Aorta (tissue), 5 donors: Measurements from ENCODE around the gene KDM4B. TPM values are rescaled to one million over a fixed set of nuclear protein-coding genes. Genes with fewer than 3 reads are reported as not detected.

Experiments
- ATAC-seq: fragments of 200-7000 bp; cut with Tn5 transposase; one replicate; pipeline ENCODE4 v1.9.1; 2022; ENCODE audit warnings: moderate library complexity; ENCODE audit not compliant: low FRiP score
- DNase-seq, 2 donors: peaks; one replicate each; pipeline ENCODE4 v3.0.0-alpha.2; 2020
- H3K27ac ChIP-seq, 2 donors: one replicate each; pipeline ENCODE4 v1.5.1; 2013; ENCODE audit warnings: low read length in 2 of 2, mild to moderate bottlenecking in 2 of 2, moderate library complexity in 2 of 2, control low read depth in 1 of 2, inconsistent platforms in 1 of 2, low read depth in 1 of 2
- H3K27me3 ChIP-seq, 2 donors: one replicate each; pipeline ENCODE4 v1.6.1; 2013; ENCODE audit warnings: control low read depth in 1 of 2, low read length in 1 of 2, mild to moderate bottlenecking in 1 of 2, moderate library complexity in 1 of 2; ENCODE audit not compliant: insufficient read depth in 2 of 2, control insufficient read depth in 1 of 2
- H3K36me3 ChIP-seq, 2 donors: one replicate each; pipeline ENCODE4 v1.6.1; 2013; ENCODE audit warnings: control low read depth in 1 of 2, low read length in 1 of 2, mild to moderate bottlenecking in 1 of 2; ENCODE audit not compliant: insufficient read depth in 2 of 2, control insufficient read depth in 1 of 2
- H3K4me1 ChIP-seq, 2 donors: one replicate each; pipeline ENCODE4 v1.6.1; 2013; ENCODE audit warnings: low read length in 2 of 2, control low read depth in 1 of 2, mild to moderate bottlenecking in 1 of 2, moderate library complexity in 1 of 2; ENCODE audit not compliant: insufficient read depth in 2 of 2, control insufficient read depth in 1 of 2
- H3K4me3 ChIP-seq, 2 donors: one replicate each; pipeline ENCODE4 v1.5.1; 2013; ENCODE audit warnings: low read length in 2 of 2, control low read depth in 1 of 2, mild to moderate bottlenecking in 1 of 2
- H3K9me3 ChIP-seq: one replicate; pipeline ENCODE4 v1.6.1; 2013; ENCODE audit warnings: mild to moderate bottlenecking, low read length; ENCODE audit not compliant: control insufficient read depth
- WGBS, 2 donors: extraction: QIAGEN DNeasy Blood & Tissue Kit; methylation state at CpG; one replicate each; pipeline ENCODE4 v1.1.7; 2013; 5-methylcytosine and 5-hydroxymethylcytosine counted together
- intact Hi-C, 2 donors: fragments of 100-400 bp; cut with DNase I; formaldehyde crosslinking; loops; one replicate each; pipeline versions ENCODE4 v1.14.2 to v1.15.0; 2022
- polyA plus RNA-seq, 2 donors: library from polyadenylated mRNA; stranded (reverse); fragments of 200-250 nt; gene quantifications; one replicate each; pipeline ENCODE4 v1.2.3, GENCODE V29; 2013
- total RNA-seq, 2 donors: library from RNA; stranded (reverse); fragmentation: NEBNext Ultra II Directional; extraction: Animal tissue kit (Norgen Biotek cat#: 25700); gene quantifications; one replicate each; pipeline ENCODE4 v1.2.1, GENCODE V29; 2021
- donor health status: healthy with polysubstance abuse.
- donor health status: Bipolar disorder and iron deficiency.
- donor health status: DM: no; HTN: no; CAD: no.
- donor health status: DM: no; HTN: no; CAD: no.
- donor health status: DM: yes; HTN: yes; CAD: no.

The KDM4B gene
- total and polyA plus RNA-seq, 4 donors: 4.4 to 58.1 (median 25.8) TPM

DNA sequence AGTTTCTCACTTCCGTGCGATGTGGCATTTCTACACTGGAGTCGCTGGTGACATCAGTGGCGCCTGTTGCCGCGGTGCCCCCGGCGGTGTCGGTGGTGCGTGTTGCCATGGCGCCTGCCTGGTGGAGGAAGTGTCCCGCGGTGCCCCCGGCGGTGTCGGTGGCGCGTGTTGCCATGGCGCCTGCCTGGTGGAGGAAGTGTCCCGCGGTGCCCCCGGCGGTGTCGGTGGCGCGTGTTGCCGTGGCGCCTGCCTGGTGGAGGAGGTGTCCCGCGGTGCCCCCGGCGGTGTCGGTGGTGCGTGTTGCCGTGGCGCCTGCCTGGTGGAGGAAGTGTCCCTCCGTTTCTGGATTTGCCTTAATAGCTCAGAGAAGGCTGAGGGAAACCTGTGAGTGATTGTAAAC is 127.6 kb downstream of the KDM4B start:
- no peak for ATAC-seq
- intact Hi-C loops: no loop called here
- H3K9me3 ChIP-seq: no peaks in the 10 kb centered on the region
- 98 to 99% methylated on average over 29 to 37 of the region's 37 CpGs for WGBS, 2 donors
- H3K36me3 ChIP-seq: peaks cover 0 to 2% of the 10 kb centered on the region in 2 donors
- H3K4me3 ChIP-seq: no peak overlapping the region
- no peaks in the 10 kb centered on the region for H3K4me1 ChIP-seq
- DNase-seq: no peak
- H3K27me3 ChIP-seq: no peaks in the 10 kb centered on the region
- H3K27ac ChIP-seq: no peak overlapping the region

DNA sequence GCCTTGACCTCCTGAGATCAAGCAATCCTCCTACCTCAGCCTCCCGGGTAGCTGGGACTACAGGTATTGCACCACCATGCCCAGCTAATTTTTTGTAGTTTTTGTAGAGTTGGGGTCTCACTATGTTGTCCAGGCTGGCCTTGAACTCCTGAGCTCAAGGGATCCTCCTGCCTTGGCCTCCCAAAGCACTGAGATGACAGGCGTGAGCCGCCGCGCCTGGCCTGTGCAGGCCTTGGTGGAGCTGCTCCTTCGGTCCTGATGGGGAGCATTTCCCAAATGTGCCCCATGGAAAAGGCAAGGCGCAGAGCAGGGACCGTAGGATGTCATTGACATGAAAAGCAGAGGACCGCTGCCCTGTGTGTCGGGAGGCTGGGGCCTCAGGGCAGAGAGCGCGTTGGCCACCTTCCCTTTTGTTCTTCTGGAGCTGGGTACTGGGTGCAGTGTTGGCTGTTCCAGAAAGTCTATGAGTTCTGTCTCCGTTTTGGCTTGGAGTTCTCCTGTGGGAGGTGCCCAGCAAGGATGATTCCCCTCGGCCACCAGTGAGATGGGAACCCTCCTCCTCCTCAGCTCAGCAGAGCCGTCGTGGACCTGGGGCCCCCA is 128.5 kb downstream of the KDM4B start:
- Histone ChIP-seq H3K4me1 (no peaks in the 10 kb centered on the region), H3K27ac (no peak overlapping the region)
- ATAC-seq: no peak

DNA sequence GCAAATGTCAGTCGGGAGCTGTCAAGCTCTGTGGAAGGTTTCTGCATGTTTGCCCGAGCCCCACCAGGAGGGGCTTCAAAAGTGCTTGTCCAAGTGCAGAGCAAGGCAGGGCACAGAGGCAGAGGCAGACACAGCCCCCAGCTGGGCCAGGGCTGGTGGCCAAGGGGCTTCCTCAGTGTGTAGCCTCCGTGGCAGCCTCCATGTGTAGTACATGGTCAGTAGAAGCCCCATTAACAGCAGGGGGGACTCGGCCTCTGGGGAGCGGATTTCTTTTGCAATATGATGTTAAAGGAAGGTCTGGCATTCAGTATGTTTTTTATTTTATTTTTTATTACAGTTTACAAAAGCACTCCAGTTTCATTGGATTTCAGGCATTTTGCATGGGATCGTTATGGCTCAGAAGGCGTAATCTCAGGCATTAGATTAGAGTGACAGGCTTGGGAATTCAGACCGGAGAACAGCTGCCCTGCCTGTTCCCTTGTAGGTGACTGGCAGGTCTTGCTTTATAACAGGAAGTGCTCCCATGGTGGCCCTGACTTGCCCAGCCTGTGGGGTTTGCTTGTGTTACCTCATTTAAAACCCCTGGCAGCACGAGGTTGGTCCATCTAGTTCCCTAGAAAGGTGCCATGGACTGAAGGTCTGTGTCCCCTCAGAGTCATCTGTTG is 129.2 kb downstream of the KDM4B start:
- Histone ChIP-seq H3K9me3 (no peaks in the 10 kb centered on the region), H3K27ac (no peak overlapping the region), H3K27me3 (no peaks in the 10 kb centered on the region), H3K4me3 (no peak overlapping the region), H3K4me1 (no peaks in the 10 kb centered on the region), H3K36me3 (peaks cover 0 to 2% of the 10 kb centered on the region in 2 donors)
- WGBS, 2 donors: 87 to 91% methylated on average over 9 of the region's 9 CpGs
- ATAC-seq (no peak), DNase-seq (no peak)
- intact Hi-C loops: no loop called here

More for the DNA sequence above, 128.5 kb downstream of the KDM4B start:
- peaks cover 0 to 2% of the 10 kb centered on the region in 2 donors for H3K36me3 ChIP-seq
- H3K4me3 ChIP-seq: no peak overlapping the region
- H3K9me3 ChIP-seq: no peaks in the 10 kb centered on the region
- intact Hi-C loops: no loop called here
- WGBS, 2 donors: 87 to 90% methylated on average over 16 of the region's 16 CpGs
- no peak for DNase-seq
- no peaks in the 10 kb centered on the region for H3K27me3 ChIP-seq

DNA sequence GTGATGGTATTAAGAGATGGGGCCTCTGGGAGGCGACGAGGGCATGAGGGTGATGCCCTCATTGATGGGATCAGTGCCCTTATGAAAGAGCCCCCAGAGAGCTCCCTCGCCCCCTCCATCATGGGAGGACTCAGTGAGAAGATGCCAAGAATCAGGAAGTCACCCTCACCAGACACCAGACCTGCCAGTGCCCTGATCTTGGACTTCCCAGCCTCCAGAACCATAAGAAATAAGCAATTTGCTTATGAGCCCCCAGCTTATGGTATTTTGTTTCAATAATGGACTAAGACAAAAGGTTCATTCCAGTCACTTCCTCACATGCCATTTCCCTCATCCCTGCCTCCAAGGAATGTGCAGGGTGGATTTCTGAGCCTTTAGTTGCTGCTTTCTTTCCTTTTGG is 129.7 kb downstream of the KDM4B start:
- WGBS, 2 donors: 100% methylated on average over 3 of the region's 3 CpGs
- peaks cover 0 to 2% of the 10 kb centered on the region in 2 donors for H3K36me3 ChIP-seq
- H3K27me3 ChIP-seq: no peaks in the 10 kb centered on the region
- DNase-seq (no peak), ATAC-seq (no peak)
- no peaks in the 10 kb centered on the region for H3K9me3 ChIP-seq
- no peak overlapping the region for H3K4me3 ChIP-seq
- intact Hi-C loops: no loop called here
- no peak overlapping the region for H3K27ac ChIP-seq
- peaks cover 0 to under 1% of the 10 kb centered on the region in 2 donors for H3K4me1 ChIP-seq

DNA sequence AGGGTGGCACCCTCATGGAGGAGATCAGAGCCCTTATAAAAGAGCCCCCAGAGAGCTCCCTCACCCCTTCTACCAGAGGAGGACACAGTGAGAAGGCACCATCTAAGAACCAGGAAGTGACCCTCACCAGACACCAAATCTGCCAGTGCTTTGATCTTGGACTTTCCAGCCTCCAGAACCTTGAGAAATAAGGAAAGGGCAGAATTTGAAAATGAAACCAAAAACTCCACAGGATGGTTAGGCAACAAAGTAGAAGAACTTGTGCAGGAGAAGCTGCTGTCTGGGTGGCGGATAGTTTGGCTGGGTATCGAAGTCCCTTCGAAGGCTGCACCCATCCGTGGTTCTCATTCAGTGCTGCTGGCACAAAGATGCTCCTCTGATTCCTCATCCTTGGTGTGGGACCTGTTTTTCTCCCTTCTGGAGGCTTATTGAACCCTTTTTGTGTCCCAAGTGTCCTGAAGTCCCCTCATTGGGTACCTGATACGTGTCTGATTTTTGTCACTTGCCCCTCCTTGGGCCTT is 130.8 kb downstream of the KDM4B start:
- Histone ChIP-seq H3K36me3 (peaks cover 0 to 2% of the 10 kb centered on the region in 2 donors), H3K4me1 (peaks cover 2% of the 10 kb centered on the region in 2 donors), H3K27me3 (no peaks in the 10 kb centered on the region), H3K9me3 (no peaks in the 10 kb centered on the region), H3K4me3 (no peak overlapping the region), H3K27ac (no peak overlapping the region)
- ATAC-seq: no peak
- DNase-seq: no peak
- 97 to 99% methylated on average over 5 of the region's 5 CpGs for WGBS, 2 donors
- intact Hi-C loops: no loop called here

DNA sequence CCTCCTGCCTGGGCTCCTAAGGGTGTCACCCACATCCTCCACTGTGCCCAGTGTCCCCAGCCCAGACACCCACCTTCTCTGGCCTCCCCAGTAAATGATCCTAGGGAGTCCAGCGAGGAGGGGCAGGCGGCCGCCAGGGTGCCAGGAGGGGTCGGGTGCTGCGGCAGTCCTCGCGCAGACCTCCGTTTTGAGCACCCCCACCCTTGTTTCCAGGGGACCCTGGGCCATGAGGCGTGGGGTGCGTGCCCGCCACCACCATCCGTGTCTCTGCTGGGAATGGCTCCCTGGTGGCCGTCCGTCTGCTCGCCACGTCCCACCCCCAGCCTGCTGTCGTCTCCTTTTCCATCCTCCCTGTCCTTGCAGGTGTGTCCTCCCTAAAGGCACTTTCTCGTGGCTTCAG is 133.0 kb downstream of the KDM4B start:
- H3K4me3 ChIP-seq: no peak overlapping the region
- H3K27me3 ChIP-seq: no peaks in the 10 kb centered on the region
- H3K27ac ChIP-seq: no peak overlapping the region
- DNase-seq (no peak), ATAC-seq (no peak)
- intact Hi-C loops: no loop called here
- WGBS, 2 donors: 96 to 98% methylated on average over 17 to 18 of the region's 18 CpGs
- H3K4me1 ChIP-seq: peaks cover 2% of the 10 kb centered on the region in 2 donors
- H3K36me3 ChIP-seq: peaks cover 0 to 2% of the 10 kb centered on the region in 2 donors
- H3K9me3 ChIP-seq: no peaks in the 10 kb centered on the region

DNA sequence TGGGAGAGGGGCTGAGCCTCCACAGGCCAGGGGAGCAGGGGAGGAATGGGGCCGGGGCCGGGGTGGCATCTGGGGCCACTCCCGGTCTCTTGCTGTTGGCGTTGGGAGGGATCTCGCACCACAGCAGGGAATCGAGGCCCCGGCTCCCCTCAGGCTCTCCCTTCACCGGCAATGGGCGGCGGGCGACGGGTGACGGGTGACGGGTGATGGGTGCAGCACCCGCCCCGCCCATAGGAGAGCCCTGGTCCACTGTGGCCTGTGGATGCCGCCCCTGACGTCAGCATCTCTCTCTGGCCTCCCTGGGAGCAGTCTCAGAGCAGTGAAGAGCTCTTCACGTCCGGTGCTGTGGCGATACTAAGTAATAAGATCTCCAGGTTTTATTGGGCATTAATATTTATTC is 133.6 kb downstream of the KDM4B start:
- Histone ChIP-seq H3K36me3 (peaks cover 0 to 2% of the 10 kb centered on the region in 2 donors), H3K27ac (no peak overlapping the region), H3K9me3 (no peaks in the 10 kb centered on the region), H3K4me1 (peaks cover 2% of the 10 kb centered on the region in 2 donors), H3K27me3 (no peaks in the 10 kb centered on the region), H3K4me3 (no peak overlapping the region)
- intact Hi-C loops: no loop called here
- no peak for DNase-seq
- ATAC-seq: no peak
- 92% methylated on average over 19 to 21 of the region's 21 CpGs for WGBS, 2 donors

DNA sequence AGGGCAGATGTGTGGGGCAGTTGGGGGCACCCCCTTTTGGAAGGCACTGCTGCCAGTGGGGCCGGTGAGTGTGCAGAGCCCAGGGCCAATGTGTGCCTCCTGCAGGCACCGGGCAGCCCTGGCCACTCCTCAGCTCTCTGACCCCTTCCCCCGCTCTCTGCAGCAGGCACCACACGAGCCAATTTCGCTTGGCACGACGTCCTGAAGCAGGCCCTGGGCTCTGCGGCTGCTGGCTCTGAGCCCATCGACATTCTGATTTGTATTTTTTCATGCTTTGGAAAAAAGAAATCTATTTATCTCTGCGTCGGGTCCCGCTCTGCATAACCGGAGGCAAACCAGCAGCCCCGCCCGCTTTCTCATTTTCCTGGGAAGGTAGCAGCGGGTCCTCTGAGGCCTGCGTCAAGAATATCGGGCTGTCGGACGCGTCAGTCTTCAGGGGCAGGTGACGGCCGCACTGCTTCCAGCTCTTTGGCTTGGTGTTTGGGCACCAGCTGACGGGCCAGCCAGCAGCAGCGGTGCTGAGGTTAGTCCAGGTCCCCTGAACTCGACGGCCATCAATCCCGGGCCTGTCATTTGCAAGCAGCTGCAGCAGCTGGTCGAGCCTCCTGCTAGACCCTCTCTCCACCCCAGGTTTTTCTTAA is 134.3 kb downstream of the KDM4B start:
- DNase-seq (peak; percentile 87 to 88), ATAC-seq (peak; percentile 66)
- Histone ChIP-seq H3K27ac (peak overlapping the region; percentile 36 to 39), H3K4me3 (no peak overlapping the region), H3K4me1 (peaks cover 2% of the 10 kb centered on the region in 2 donors), H3K9me3 (no peaks in the 10 kb centered on the region), H3K36me3 (peaks cover 0 to 2% of the 10 kb centered on the region in 2 donors), H3K27me3 (no peaks in the 10 kb centered on the region)
- 2 to 9% methylated on average over 29 of the region's 29 CpGs for WGBS, 2 donors
- intact Hi-C loops: no loop called here
